DOHH2 (cell line): ENCODE results near the gene DEFB131B.
"Not testable (repeated sequence)": the region's sequence is repeated elsewhere in the genome, so short reads cannot be mapped to it uniquely, and the experiment has no call there.

ENCODE experiments used
- H3F3A ChIP-seq: fragments of 200-600 bp; sonication (generic), shearing (Covaris generic); 2 replicates; pipeline ENCODE4 v1.6.0; 2016; ENCODE audit warnings: antibody characterized with exemption, mild to moderate bottlenecking; ENCODE audit not compliant: control insufficient read depth, insufficient read depth
- H3K27ac ChIP-seq: fragments of 200-600 bp; sonication (generic); 2 replicates; pipeline ENCODE4 v1.5.1; 2014; ENCODE audit warnings: low read depth, mild to moderate bottlenecking, low read length, moderate library complexity
- H3K27me3 ChIP-seq: fragments of 200-600 bp; sonication (generic); 2 replicates; pipeline ENCODE4 v1.6.1; 2014; ENCODE audit warnings: mild to moderate bottlenecking, low read length, mixed read lengths; ENCODE audit not compliant: control insufficient read depth
- H3K36me3 ChIP-seq: fragments of 200-600 bp; sonication (generic); 2 replicates; pipeline ENCODE4 v1.6.1; 2014; ENCODE audit warnings: mild to moderate bottlenecking, low read length, moderate library complexity, mixed read lengths; ENCODE audit not compliant: control insufficient read depth
- H3K4me1 ChIP-seq: fragments of 200-600 bp; sonication (generic); 2 replicates; pipeline ENCODE4 v1.6.1; 2014; ENCODE audit warnings: mild to moderate bottlenecking, low read length, mixed read lengths; ENCODE audit not compliant: control insufficient read depth
- H3K4me2 ChIP-seq: fragments of 200-600 bp; sonication (generic); 2 replicates; pipeline ENCODE4 v1.6.0; 2014; ENCODE audit warnings: mild to moderate bottlenecking, low read length, moderate library complexity
- H3K4me3 ChIP-seq: fragments of 200-600 bp; sonication (generic); 2 replicates; pipeline ENCODE4 v1.5.1; 2014; ENCODE audit warnings: mild to moderate bottlenecking, low read length, mixed read lengths
- H3K79me2 ChIP-seq: fragments of 200-600 bp; sonication (generic); 2 replicates; pipeline ENCODE4 v1.6.1; 2014; ENCODE audit warnings: mild to moderate bottlenecking, low read length, mixed read lengths; ENCODE audit not compliant: control insufficient read depth
- H3K9me2 ChIP-seq: fragments of 200-600 bp; sonication (generic); replicated peaks from 2 replicates; pipeline ENCODE4 v1.6.1; 2014; ENCODE audit warnings: mild to moderate bottlenecking, low read length, mixed read lengths; ENCODE audit not compliant: control insufficient read depth
- H3K9me3 ChIP-seq: fragments of 200-600 bp; sonication (generic); 2 replicates; pipeline ENCODE4 v1.6.1; 2014; ENCODE audit warnings: antibody characterized with exemption, low read length, mixed read lengths; ENCODE audit not compliant: control insufficient read depth, insufficient read depth
- H4K20me1 ChIP-seq: fragments of 200-600 bp; sonication (generic); 2 replicates; pipeline ENCODE4 v1.6.0; 2014; ENCODE audit warnings: low read depth, mild to moderate bottlenecking, antibody characterized with exemption, low read length, moderate library complexity; ENCODE audit not compliant: control insufficient read depth, insufficient read depth

Gene DEFB131B

DNA sequence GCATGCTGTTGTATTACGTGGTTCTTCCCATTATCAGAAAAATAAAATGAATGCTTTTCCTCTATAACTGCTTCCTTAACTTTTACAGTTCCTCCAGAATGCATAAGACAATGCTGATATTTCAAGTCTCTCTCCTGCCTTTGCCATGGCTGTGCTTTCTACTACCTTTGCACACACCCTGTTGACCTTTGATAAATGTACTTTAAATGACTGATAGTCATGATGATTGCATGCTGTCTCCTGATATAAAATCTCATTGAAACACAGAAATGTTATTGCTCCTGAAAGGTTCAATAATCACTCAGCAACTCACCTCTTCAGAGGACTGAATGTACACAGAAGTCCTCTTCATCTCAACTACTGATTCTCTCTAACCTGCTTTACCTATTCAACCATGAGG, at the start of gene DEFB131B:
Gene DEFB131B, plus strand, starts transcription at position 395 of the 400 bp plus-strand sequence. Its CDS starts 0 bp downstream, at position 395.
- not testable (repeated sequence) for H3K9me3 ChIP-seq, H3F3A ChIP-seq, H3K27me3 ChIP-seq, H3K4me3 ChIP-seq, H3K36me3 ChIP-seq, H3K9me2 ChIP-seq, H4K20me1 ChIP-seq, H3K4me1 ChIP-seq, H3K27ac ChIP-seq, H3K4me2 ChIP-seq, H3K79me2 ChIP-seq

DNA sequence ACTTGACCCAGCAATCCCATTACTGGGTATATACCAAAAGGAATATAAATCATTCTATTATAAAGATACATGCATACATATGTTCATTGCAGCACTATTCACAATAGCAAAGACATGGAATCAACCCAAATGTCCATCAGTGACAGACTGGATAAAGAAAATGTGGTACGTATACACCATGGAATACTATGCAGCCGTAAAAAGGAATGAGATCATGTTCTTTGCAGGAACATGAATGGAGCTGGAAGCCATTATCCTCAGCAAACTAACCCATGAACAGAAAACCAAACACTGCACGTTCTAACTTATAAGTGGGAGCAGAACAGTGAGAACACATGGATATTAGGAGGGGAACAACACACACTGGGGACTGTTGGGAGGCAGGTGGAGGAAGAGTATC, 49.0 kb upstream of the DEFB131B start:
- H3K27ac ChIP-seq, H3K9me3 ChIP-seq, H4K20me1 ChIP-seq, H3F3A ChIP-seq, H3K27me3 ChIP-seq, H3K79me2 ChIP-seq, H3K4me2 ChIP-seq, H3K4me3 ChIP-seq, H3K36me3 ChIP-seq, H3K4me1 ChIP-seq, H3K9me2 ChIP-seq: not testable (repeated sequence)

GRCh38 chr11:71829686-71830085, 48.6 kb upstream of the DEFB131B start:
- not testable (repeated sequence) for H3K9me2 ChIP-seq, H3K27ac ChIP-seq, H3K27me3 ChIP-seq, H3K9me3 ChIP-seq, H4K20me1 ChIP-seq, H3K4me3 ChIP-seq, H3F3A ChIP-seq, H3K4me2 ChIP-seq, H3K79me2 ChIP-seq, H3K4me1 ChIP-seq, H3K36me3 ChIP-seq

- H3K9me3 ChIP-seq, H3K27me3 ChIP-seq, H3F3A ChIP-seq, H3K4me1 ChIP-seq, H3K27ac ChIP-seq, H3K79me2 ChIP-seq, H3K4me2 ChIP-seq, H3K36me3 ChIP-seq, H3K4me3 ChIP-seq, H4K20me1 ChIP-seq, H3K9me2 ChIP-seq: not testable (repeated sequence)
Measured at GRCh38 chr11:71832811-71833210, 45.4 kb upstream of the DEFB131B start, which contains the start of gene DEFB108B. Gene DEFB108B, plus strand, starts transcription at chr11:71833200. Its CDS starts 0 bp downstream, at chr11:71833200.

DNA sequence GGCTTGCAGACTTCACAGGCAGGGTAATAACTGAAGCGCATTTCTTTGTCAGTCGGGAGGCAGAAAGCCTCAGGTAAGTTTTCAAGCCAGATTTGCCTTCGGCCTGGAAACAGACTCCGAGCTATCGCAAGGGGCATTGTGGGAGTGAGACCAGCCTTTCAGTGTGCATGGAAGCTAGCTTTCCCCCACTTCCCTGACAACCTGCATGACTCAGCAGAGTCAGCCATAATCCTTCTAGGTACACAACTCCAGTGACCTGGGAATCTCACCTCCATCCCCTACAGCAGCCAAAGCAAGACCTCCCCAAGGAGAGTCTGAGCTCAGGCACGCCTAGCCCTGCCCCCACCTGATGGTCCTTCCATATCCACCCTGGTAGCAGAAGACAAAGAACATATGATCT, 35.5 kb upstream of the DEFB131B start:
- H3K4me2 ChIP-seq, H3K4me3 ChIP-seq, H3F3A ChIP-seq, H3K9me2 ChIP-seq, H4K20me1 ChIP-seq, H3K27ac ChIP-seq, H3K9me3 ChIP-seq, H3K36me3 ChIP-seq, H3K79me2 ChIP-seq, H3K4me1 ChIP-seq, H3K27me3 ChIP-seq: not testable (repeated sequence)

DNA sequence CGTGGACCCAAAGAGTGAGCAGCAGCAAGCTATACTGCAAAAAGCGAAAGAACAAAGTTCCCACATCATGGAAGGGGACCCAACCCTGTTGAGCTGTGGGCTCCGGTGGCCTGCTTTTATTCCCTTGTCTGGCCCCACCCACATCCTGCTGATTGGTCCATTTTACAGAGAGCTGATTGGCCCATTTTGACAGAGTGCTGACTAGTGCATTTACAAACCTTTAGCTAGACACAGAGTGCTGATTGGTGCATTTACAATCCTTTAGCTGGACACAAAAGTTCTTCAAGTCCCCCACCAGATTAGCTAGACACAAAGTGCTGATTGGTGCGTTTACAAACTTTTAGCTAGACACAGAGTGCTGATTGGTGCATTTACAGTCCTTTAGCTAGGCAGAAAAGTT, 34.9 kb upstream of the DEFB131B start:
- not testable (repeated sequence) for H3K27ac ChIP-seq, H3F3A ChIP-seq, H3K79me2 ChIP-seq, H4K20me1 ChIP-seq, H3K4me2 ChIP-seq, H3K4me1 ChIP-seq, H3K9me2 ChIP-seq, H3K27me3 ChIP-seq, H3K9me3 ChIP-seq, H3K36me3 ChIP-seq, H3K4me3 ChIP-seq
